HG03521 (cell line): ENCODE measurements around the gene TMA7B.

Source experiments
- ATAC-seq: cut with Tn5 transposase; IDR thresholded peaks from one replicate; pipeline ENCODE4 v1.9.1; 2021; ENCODE audit warnings: mild to moderate bottlenecking, moderate library complexity; ENCODE audit not compliant: unreplicated experiment

The TMA7B gene

GRCh38 chr22:39959640-39960447 lies at the start of gene TMA7B:
TMA7B (plus strand) TSS chr22:39960397; CDS start chr22:39964375, 3,978 bp downstream.
- ATAC-seq = no peak

GRCh38 chr22:39910876-39911613 lies 49.2 kb upstream of the TMA7B start:
- no peak for ATAC-seq

GRCh38 chr22:39913321-39913720 lies 46.9 kb upstream of the TMA7B start:
- ATAC-seq = no peak

DNA sequence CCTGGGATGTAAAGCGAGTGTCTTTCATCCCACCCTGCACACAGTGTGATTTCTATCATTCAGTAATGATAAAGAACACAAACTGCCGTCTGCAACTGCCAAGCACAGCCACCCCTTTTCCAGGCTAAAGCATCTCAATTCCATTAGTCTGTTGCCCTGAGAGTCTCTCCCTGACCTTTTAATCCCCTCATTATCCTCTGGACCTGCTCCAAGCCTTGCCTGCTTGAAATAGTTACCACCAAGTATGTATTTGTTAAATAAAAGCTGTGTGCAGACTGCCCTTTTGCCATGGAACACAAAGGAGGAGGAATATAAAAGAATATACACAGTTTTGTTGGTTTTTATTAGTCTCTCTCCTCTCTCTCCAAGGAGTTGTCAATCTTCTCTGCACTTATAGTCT lies 46.3 kb upstream of the TMA7B start:
- no peak for ATAC-seq

GRCh38 chr22:39914584-39914983 lies 45.6 kb upstream of the TMA7B start:
- no peak for ATAC-seq

DNA sequence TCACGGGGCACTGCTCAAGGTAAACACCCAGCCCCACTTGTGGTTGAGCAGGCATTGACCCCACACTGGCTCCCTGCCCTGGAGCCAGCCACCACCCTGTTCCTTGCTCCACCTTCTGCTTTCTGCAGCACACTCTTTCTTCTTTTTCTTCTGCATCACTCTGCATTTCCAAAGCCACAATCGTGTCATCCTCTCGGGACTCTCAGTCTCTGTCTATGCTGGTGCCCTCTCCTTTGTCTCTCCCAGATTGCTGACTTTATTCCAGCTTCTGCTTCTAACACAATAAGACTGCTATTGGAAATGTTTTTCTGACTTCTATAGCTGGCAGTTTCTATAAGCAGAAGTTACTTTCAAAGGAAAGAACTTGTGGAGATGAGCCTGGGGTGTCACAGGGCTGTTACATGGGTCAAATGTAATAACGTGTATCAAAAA lies 44.9 kb upstream of the TMA7B start:
- ATAC-seq = no peak

GRCh38 chr22:39916496-39916895 lies 43.7 kb upstream of the TMA7B start:
- no peak for ATAC-seq

- ATAC-seq = no peak
Observed at GRCh38 chr22:39917197-39917643, 43.0 kb upstream of the TMA7B start.

GRCh38 chr22:39917776-39918495 lies 42.3 kb upstream of the TMA7B start:
- no peak for ATAC-seq

GRCh38 chr22:39920134-39920743 lies 40.0 kb upstream of the TMA7B start:
- no peak for ATAC-seq

GRCh38 chr22:39923696-39924095 lies 36.5 kb upstream of the TMA7B start:
- no peak for ATAC-seq

- no peak for ATAC-seq
Observed at GRCh38 chr22:39924286-39924685, 35.9 kb upstream of the TMA7B start.

DNA sequence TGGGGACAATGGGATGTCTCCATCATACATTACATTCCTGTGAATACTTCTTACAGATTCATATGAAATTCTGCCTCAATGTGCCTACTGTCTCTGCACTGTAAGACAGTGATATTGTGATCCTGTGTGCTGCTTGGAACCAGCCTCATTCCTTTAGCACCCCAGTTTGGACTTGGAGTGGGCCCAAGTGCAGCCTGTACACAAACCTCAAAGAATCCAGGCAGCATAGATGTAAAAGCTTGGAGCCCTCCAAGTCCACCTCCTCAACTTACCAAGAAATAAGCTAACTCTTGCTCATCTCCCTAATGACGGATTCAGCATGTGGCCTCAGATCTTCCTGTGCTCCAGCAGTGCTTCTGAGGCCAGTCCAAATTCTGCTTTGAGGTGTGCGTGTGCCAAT lies 34.9 kb upstream of the TMA7B start:
- no peak for ATAC-seq

GRCh38 chr22:39925909-39926679 lies 34.1 kb upstream of the TMA7B start:
- ATAC-seq = no peak

GRCh38 chr22:39926753-39927152 lies 33.4 kb upstream of the TMA7B start:
- no peak for ATAC-seq

- no peak for ATAC-seq
Observed at GRCh38 chr22:39927544-39927943, 32.7 kb upstream of the TMA7B start.

DNA sequence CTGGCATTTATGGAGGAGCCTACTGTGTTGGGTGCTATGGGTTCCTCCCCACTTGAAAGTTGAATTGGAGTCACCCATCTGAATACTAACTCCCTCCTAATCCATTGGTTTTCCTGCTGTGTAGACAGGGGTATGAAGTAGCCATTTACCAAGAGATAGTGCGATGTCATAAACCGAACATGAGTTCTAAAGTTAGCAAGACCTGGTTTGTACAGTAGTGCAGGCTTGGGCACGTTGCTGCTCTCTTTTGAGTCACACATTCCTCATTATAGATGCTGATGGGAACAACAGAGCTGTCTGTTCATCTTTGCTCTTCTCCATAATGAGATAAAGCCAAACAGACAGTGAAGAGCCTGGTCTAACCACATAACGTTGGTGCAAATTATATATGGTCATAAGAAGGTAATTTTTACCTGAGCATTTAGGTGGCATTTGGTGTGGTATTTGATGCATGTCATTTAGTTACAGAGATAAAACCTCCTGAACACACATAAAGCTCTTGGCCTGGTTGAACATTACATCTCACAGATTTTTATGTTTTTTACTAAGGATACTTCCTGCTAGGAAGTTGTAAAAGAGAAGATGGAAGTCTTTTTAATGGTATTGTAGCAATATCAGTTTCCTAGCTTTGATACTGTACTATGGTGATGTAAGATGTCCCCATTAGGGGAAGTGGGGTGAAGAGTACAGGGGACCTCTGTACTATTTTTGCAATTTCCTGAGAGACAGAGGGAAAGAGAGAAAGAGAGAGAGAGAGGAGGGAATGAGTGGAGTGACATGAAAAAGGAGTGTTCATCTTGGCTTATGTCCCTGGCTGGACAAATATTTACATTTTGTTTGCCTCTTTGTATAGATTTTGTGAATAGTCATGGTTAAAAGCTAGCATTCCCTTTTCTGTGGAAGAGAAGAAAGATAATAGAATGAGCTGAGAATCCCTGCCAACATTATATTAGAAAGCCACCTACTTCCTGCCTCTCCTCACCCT lies 31.4 kb upstream of the TMA7B start:
- ATAC-seq = no peak

DNA sequence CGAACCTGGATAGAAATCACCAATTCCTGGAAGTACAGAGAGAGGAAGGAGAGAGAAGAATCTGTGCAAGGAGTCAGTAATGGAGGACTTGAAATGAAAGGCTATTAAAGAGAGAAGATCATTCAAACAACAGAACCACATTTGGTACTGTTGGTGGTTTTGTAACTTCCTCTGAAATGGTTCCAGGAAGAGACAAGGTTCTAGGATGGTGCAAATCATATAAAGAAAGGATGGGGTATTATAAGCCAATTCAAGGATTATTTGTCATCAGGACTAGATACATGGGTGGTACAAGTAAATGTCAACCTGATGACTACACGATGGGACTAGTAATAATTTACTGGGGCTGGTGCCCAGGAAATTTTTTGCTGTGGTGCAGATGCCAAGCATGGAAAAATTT lies 28.9 kb upstream of the TMA7B start:
- no peak for ATAC-seq

- no peak for ATAC-seq
Observed at GRCh38 chr22:39932166-39932565, 28.0 kb upstream of the TMA7B start.
